ENCODE measurements around the gene KRT85. TPM values are rescaled to one million over a fixed set of nuclear protein-coding genes. Genes with fewer than 3 reads are reported as not detected.

KRT85 gene
- total and polyA plus RNA-seq, 2 of the 13 experiments (the other 11 are each of a cell fraction or from before 2014, with no cell fraction given), result not detected

DNA sequence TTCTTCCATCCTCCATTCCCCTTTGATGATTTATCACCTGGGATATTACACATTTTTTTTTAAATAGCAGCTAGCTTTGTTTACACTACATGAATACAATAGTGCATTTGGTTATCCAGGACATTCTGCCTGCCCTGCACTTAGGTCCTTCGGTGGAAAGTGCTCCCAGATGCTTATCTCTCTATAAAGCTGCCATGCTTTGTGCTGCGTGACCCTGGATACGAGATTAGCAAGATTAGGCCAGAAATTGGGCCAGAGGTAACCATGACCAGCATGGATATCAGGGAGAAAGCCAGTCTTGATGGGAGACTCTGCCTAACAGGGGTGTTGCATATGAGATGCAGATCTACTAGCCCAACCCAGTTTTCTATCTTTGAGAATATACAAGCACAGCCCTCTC is 34.0 kb downstream of the KRT85 start:
- no peak overlapping the region for H3K4me2 ChIP-seq (ENCODE audit: low read depth, low read length)
- no peaks in the 10 kb centered on the region for H3K79me2 ChIP-seq (ENCODE audit: insufficient read depth, low read length)
- in situ Hi-C loops (cut with HindIII; ENCODE audit: extremely low pct_ligation_motif_present, low pct_unique_long_range_greater_than_20kb), result no loop called here
- no peak for TF ChIP-seq FOXO1 (CRISPR knock-in tag; IDR thresholded peaks at IDR 0.05)
- no peak for TF ChIP-seq RBM39 (IDR thresholded peaks at IDR 0.05; ENCODE audit: low read depth, low read length, poor library complexity, severe bottlenecking)
- no peak for TF ChIP-seq SMARCE1 (IDR thresholded peaks at IDR 0.05; ENCODE audit: borderline replicate concordance)
- TF ChIP-seq ZMYM2 (CRISPR knock-in tag; IDR thresholded peaks at IDR 0.05), result no peak
- H3K4me3 ChIP-seq (replicated peaks in 1 of 3; ENCODE audit: insufficient read depth in 1 of 3, low read depth in 2 of 3, low read length in 3 of 3), result no peak overlapping the region
- FAIRE-seq (no peak), DNase-seq (ENCODE audit: low spot score) (no peak), ATAC-seq (no peak)
- no peak overlapping the region for H3K9ac ChIP-seq (ENCODE audit: insufficient read depth, low read depth, low read length)
- intact Hi-C loops (cut with micrococcal nuclease; ENCODE audit: unreplicated experiment), result no loop called here
- H2AFZ ChIP-seq (ENCODE audit: low read length), result no peak overlapping the region
- no peaks in the 10 kb centered on the region for H3K36me3 ChIP-seq (replicated peaks in 1 of 2; ENCODE audit: control insufficient read depth in 1 of 2, insufficient read depth in 2 of 2, low read length in 2 of 2)
- CTCF ChIA-PET (ENCODE audit: low intra/inter-chr PET ratio, low total read pairs), result no interaction called here
- no TSS peak for BruUV-seq (replicated peaks)
- H4K20me1 ChIP-seq (ENCODE audit: insufficient read depth, low read length), result no peaks in the 10 kb centered on the region
- H3K27me3 ChIP-seq (ENCODE audit: control insufficient read depth in 1 of 2, insufficient read depth in 2 of 2, low read length in 2 of 2), result peaks cover 0 to 6% of the 10 kb centered on the region in 2 experiments; a peak in 1 of 5 replicates
- no peaks in the 10 kb centered on the region for H3K9me3 ChIP-seq (ENCODE audit: low read length)
- H3K27ac ChIP-seq (ENCODE audit: extremely low read length, insufficient read depth, low read length), result no peak overlapping the region
- H3K4me1 ChIP-seq (ENCODE audit: insufficient read depth, low read length), result no peaks in the 10 kb centered on the region
- WGBS (ENCODE audit: low lambda C conversion rate), result 11% methylated on average over 3 of the region's 3 CpGs
- POLR2A ChIA-PET, result no interaction called here

DNA sequence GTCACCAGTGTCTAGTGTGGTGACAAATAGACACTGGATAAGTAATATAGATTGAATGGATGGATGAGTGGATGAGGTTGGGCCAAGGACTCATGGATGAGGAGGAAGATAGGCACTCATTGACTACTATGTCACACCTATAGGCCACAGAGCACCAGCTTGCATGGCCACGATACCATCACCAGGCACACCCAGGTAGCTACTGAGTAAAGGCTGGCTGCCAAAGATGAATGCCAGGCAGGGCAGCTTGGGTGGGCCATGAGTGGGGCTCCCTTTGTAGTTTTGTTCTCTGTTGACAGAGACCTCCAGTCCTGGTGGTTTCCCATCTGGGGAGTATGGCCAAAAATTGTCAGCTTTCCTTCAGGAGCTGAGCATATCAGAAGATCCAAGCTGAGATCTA is 34.9 kb downstream of the KRT85 start:
- H3K9me3 ChIP-seq (ENCODE audit: low read length), result no peaks in the 10 kb centered on the region
- ChIA-PET CTCF (ENCODE audit: low intra/inter-chr PET ratio, low total read pairs) (no interaction called here), POLR2A (no interaction called here)
- H3K27ac ChIP-seq (ENCODE audit: extremely low read length, insufficient read depth, low read length), result no peak overlapping the region
- no peak for DNase-seq (ENCODE audit: low spot score)
- H4K20me1 ChIP-seq (ENCODE audit: insufficient read depth, low read length), result no peaks in the 10 kb centered on the region
- no CpG with 5 or more reads among the region's 1 CpG for WGBS (ENCODE audit: low lambda C conversion rate)
- no peak overlapping the region for H2AFZ ChIP-seq (ENCODE audit: low read length)
- intact Hi-C loops (cut with micrococcal nuclease; ENCODE audit: unreplicated experiment) (no loop called here), in situ Hi-C loops (cut with HindIII; ENCODE audit: extremely low pct_ligation_motif_present, low pct_unique_long_range_greater_than_20kb) (no loop called here)
- no peak overlapping the region for H3K4me2 ChIP-seq (ENCODE audit: low read depth, low read length)
- no peak overlapping the region for H3K9ac ChIP-seq (ENCODE audit: insufficient read depth, low read depth, low read length)
- H3K79me2 ChIP-seq (ENCODE audit: insufficient read depth, low read length), result no peaks in the 10 kb centered on the region
- no peak overlapping the region for H3K4me3 ChIP-seq (replicated peaks in 1 of 3; ENCODE audit: insufficient read depth in 1 of 3, low read depth in 2 of 3, low read length in 3 of 3)
- H3K27me3 ChIP-seq (ENCODE audit: control insufficient read depth in 1 of 2, insufficient read depth in 2 of 2, low read length in 2 of 2), result peaks cover 0 to 3% of the 10 kb centered on the region in 2 experiments; a peak in 1 of 5 replicates
- no peaks in the 10 kb centered on the region for H3K36me3 ChIP-seq (replicated peaks in 1 of 2; ENCODE audit: control insufficient read depth in 1 of 2, insufficient read depth in 2 of 2, low read length in 2 of 2)
- TF ChIP-seq FOXA3 (CRISPR knock-in tag; IDR thresholded peaks at IDR 0.05) (no peak), ZNF143 (CRISPR knock-in tag; IDR thresholded peaks at IDR 0.05) (no peak), ZNF776 (CRISPR knock-in tag; IDR thresholded peaks at IDR 0.05) (no peak), HNRNPL (IDR thresholded peaks at IDR 0.05; ENCODE audit: low read depth, low read length) (no peak), ZNF33B (CRISPR knock-in tag; IDR thresholded peaks at IDR 0.05) (no peak), ZNF720 (CRISPR knock-in tag; IDR thresholded peaks at IDR 0.05) (no peak), EED (CRISPR knock-in tag; IDR thresholded peaks at IDR 0.05) (no peak)
- TF ChIP-seq, protein P1, sequence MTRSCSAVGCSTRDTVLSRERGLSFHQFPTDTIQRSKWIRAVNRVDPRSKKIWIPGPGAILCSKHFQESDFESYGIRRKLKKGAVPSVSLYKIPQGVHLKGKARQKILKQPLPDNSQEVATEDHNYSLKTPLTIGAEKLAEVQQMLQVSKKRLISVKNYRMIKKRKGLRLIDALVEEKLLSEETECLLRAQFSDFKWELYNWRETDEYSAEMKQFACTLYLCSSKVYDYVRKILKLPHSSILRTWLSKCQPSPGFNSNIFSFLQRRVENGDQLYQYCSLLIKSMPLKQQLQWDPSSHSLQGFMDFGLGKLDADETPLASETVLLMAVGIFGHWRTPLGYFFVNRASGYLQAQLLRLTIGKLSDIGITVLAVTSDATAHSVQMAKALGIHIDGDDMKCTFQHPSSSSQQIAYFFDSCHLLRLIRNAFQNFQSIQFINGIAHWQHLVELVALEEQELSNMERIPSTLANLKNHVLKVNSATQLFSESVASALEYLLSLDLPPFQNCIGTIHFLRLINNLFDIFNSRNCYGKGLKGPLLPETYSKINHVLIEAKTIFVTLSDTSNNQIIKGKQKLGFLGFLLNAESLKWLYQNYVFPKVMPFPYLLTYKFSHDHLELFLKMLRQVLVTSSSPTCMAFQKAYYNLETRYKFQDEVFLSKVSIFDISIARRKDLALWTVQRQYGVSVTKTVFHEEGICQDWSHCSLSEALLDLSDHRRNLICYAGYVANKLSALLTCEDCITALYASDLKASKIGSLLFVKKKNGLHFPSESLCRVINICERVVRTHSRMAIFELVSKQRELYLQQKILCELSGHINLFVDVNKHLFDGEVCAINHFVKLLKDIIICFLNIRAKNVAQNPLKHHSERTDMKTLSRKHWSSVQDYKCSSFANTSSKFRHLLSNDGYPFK (CRISPR knock-in tag; IDR thresholded peaks at IDR 0.05; ENCODE audit: borderline replicate concordance), result no peak
- ATAC-seq, result no peak
- no peaks in the 10 kb centered on the region for H3K4me1 ChIP-seq (ENCODE audit: insufficient read depth, low read length)
- no TSS peak for BruUV-seq (replicated peaks)
- no peak for FAIRE-seq
